Astrocyte of the spinal cord (primary cell): ENCODE measurements around the gene RSPO4.

Experiments used
- DNase-seq: peaks from one replicate; pipeline ENCODE4 v3.0.0; 2011; ENCODE audit warnings: low read depth, low spot score
- H3K4me3 ChIP-seq: 2 replicates; pipeline ENCODE4 v1.5.1; 2011; ENCODE audit warnings: low read depth, mild to moderate bottlenecking, low read length, moderate library complexity
- CTCF ChIP-seq: IDR thresholded peaks from 2 replicates; pipeline ENCODE4 v1.5.1; 2012; ENCODE audit warnings: low read depth, mild to moderate bottlenecking, low read length, inconsistent platforms
- in situ Hi-C: cut with HindIII; loops from 2 replicates; pipeline ENCODE4 v1.10.0; 2017; ENCODE audit warnings: low sequenced_read_pairs

RSPO4 gene

DNA sequence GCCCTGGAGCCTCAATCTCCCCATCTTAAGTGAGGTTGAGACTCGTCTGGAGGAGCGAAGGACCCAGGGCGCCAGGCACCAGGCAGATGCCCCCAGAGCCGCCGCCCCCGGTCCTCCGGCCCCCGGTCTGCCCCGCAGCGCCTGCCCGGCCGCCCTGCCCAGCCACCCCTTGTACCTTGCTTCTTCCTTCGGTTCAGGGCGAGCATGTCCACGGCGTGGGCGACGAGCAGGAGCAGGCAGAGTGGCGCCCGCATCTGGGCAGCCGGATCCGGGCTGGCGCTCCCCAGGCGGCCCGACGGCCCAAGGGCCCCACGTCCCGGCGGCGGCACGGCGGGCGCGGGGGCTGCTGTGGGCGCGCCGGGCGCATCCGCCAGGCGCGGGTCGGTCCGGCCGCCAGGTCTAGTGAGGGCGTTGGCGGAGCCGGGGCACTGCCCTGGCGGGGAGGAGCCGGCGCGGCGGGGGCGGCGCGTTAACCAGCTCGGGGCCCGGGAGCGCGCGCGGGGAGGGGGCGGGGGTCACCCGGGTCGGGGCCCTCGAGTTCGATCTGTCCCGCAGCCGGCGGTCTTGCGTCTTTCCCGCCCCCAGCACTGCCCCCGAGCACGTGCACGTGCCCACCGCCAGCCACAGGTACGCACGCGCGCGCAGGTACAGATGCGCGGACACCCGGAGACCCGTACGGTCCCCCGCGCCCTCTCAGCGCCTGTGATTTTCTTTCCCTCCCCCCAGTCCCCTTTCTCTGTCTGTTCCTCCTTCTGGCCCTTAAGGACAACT is at the start of gene RSPO4:
Gene RSPO4, minus strand, starts transcription at position 401 of the 771 bp plus-strand sequence. Its CDS starts 147 bp downstream, at position 254.
- in situ Hi-C loops = no loop called here
- DNase-seq = no peak
- no peak within 1 kb of the TSS for H3K4me3 ChIP-seq
- TF ChIP-seq CTCF = no peak

GRCh38 chr20:1050440-1050839 is 48.3 kb upstream of the RSPO4 start:
- TF ChIP-seq CTCF = no peak
- DNase-seq = no peak
- in situ Hi-C loops = no loop called here
- no peak overlapping the region for H3K4me3 ChIP-seq

GRCh38 chr20:1045860-1046418 is 43.8 kb upstream of the RSPO4 start:
- in situ Hi-C loops = no loop called here
- no peak for DNase-seq
- no peak overlapping the region for H3K4me3 ChIP-seq
- no peak for TF ChIP-seq CTCF

DNA sequence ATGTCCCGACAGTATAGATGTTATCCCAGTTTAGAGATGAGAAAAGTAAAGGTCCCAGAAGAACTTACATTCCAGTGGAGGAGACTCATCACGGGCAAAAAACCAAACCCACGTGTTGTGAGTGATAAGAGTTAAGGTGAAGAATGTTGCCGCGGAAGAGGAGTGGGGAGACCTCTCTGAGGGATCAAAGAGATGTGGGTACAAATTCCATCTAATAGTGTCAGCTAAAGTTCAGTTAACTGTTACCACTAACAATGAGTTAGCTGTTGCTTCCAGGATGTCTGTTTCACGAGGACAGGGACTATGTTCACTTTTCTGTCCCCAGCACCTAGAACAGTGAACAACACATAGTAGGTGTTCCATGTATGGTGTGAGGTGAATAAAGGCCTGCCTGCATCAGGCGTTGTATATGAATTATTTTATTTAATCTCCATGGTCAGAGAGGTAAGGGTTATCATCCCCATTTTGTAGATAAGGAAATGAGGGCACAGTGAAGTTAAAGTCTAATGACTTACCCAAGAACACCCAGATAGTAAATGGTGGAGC is 39.8 kb upstream of the RSPO4 start:
- TF ChIP-seq CTCF = no peak
- in situ Hi-C loops = no loop called here
- no peak for DNase-seq
- no peak overlapping the region for H3K4me3 ChIP-seq

GRCh38 chr20:1038205-1038604 is 36.1 kb upstream of the RSPO4 start:
- no peak overlapping the region for H3K4me3 ChIP-seq
- in situ Hi-C loops = no loop called here
- no peak for TF ChIP-seq CTCF
- DNase-seq = no peak

DNA sequence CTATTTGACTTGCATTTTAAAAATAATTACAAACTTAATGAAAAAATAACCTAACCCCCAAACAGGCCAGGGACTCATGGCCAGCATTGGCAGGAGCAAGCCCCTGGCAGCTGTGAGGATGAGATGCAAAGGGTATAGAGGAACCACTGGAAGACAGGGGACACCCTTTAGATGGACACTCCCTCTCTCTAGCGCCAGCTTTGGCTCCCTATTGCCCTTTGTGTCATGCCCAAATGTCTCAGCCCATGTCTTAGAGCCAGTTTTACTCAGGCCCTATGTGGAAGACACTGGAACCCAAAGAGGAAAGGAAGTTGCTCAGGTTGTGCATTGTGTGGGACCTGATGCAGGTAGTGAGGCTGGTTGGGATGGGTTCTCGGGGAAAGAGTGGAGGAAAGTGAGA is 34.9 kb upstream of the RSPO4 start:
- no peak overlapping the region for H3K4me3 ChIP-seq
- no peak for DNase-seq
- TF ChIP-seq CTCF = no peak
- in situ Hi-C loops = no loop called here
